GM10248 (cell line): Measurements from ENCODE around the gene ZNF765.
A peak's percentile ranks its signal among the peaks of the same experiment; 100 is the strongest.
"Not testable (repeated sequence)": the region's sequence is repeated elsewhere in the genome, so short reads cannot be mapped to it uniquely, and the experiment has no call there.

Experiments
- CTCF ChIA-PET: fragments of 300-600 bp; sonication (Branson Sonifier 250); formaldehyde crosslinking; extraction: SDS; loops from one replicate; lab custom pipeline; 2021; ENCODE audit warnings: antibody characterized with exemption; lab: Yijun Ruan, JAX
- POLR2A ChIA-PET: fragments of 350-650 bp; sonication (Branson Sonifier 250); formaldehyde crosslinking; extraction: SDS; loops from one replicate; lab custom pipeline; 2020; ENCODE audit warnings: antibody characterized with exemption; lab: Yijun Ruan, JAX
- DNase-seq: peaks from one replicate; pipeline ENCODE4 v3.0.0; 2012; ENCODE audit errors: extremely low spot score
- TF ChIP-seq, protein P1 (sequence below): IDR thresholded peaks from 2 replicates; pipeline ENCODE4 v1.5.1; 2012; ENCODE audit warnings: mild to moderate bottlenecking, low read depth; ENCODE audit errors: extremely low read depth, missing control alignments, control extremely low read depth

The ZNF765 gene

DNA sequence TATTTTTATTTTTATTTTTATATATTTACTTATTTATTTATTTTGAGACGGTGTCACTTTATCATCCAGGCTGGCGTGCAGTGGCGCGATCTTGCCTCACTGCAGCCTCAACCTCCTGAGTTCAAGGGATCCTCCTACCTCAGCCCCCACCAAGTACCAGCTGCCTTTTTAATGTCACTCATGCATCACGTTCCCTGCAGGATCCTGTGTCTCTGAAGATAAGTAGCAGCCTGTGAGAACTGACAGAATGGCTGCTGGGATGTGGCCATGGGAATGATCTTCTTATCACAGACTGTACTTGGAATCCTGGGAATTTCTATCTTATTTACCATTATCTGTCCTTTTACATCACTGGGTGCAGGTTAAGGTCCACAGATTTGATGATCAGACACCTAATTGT lies 27.6 kb downstream of the ZNF765 start:
- DNase-seq, result no peak
- ChIA-PET POLR2A (no interaction called here), CTCF (no interaction called here)
- TF ChIP-seq, protein P1, sequence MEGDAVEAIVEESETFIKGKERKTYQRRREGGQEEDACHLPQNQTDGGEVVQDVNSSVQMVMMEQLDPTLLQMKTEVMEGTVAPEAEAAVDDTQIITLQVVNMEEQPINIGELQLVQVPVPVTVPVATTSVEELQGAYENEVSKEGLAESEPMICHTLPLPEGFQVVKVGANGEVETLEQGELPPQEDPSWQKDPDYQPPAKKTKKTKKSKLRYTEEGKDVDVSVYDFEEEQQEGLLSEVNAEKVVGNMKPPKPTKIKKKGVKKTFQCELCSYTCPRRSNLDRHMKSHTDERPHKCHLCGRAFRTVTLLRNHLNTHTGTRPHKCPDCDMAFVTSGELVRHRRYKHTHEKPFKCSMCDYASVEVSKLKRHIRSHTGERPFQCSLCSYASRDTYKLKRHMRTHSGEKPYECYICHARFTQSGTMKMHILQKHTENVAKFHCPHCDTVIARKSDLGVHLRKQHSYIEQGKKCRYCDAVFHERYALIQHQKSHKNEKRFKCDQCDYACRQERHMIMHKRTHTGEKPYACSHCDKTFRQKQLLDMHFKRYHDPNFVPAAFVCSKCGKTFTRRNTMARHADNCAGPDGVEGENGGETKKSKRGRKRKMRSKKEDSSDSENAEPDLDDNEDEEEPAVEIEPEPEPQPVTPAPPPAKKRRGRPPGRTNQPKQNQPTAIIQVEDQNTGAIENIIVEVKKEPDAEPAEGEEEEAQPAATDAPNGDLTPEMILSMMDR, result no peak

- POLR2A ChIA-PET, CTCF ChIA-PET, DNase-seq: not testable (repeated sequence)
These were observed 28.1 kb downstream of the ZNF765 start for GRCh38 chr19:53423074-53423473.

DNA sequence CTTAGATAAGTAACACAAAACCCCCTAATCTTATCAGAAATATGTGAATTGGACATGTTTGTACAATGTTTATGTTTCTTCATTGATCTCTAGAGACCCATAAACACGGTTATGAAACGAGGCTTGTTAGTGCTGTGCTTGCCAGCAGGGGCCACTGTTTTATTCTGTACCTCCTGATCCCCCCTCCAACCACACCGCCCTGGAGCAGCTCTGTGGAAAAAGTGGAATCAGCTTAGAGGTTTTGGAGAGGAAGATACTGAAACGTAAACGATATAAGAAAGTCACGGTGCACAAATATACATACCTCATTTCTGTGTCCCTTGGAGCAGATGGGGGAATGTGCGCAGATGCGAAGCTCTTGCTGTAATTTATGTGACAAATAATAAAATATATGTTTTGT lies 28.7 kb downstream of the ZNF765 start:
- CTCF ChIA-PET, DNase-seq, POLR2A ChIA-PET: not testable (repeated sequence)

DNA sequence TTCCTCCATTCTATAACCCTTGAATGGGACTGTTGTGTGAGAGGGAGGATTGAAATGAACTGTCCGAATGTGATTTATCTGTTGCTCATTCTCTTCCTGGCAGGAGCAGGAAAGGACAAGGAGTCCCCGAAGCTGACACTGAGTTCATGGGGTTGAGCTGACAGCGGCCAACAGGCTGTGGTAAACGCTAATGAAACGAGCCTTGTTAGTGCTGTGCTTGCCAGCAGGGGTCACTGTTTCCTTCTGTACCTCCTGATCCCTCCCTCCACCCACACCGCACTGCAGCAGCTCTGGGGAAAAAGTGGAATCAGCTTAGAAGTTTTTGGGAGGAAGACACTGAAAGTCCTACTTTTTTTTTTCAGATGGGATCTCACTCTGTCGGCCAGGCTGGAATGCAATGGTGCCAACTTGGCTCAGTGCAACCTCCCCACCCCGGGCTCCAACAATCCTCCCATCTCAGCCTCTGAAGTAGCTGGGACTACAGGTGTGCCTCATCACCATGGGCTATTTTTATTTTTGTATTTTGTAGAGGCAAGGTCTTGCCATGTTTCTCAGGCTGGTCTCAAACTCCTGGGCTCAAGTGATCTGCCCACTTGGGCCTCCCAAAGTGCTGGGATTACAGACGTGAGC lies 30.1 kb downstream of the ZNF765 start:
- TF ChIP-seq, protein P1, result peak; percentile 56
- ChIA-PET CTCF (interaction anchor here (1.0 to 1.5 kb wide), 9 partner anchors 8 to 605 kb away, joined by 3 to 6 read pairs (median 4); no protein-coding TSS in a partner anchor), POLR2A (no interaction called here)
- peak; percentile 44 for DNase-seq

GRCh38 chr19:53431399-53432087 lies 36.6 kb downstream of the ZNF765 start, which contains the start of gene ZNF761:
TSS of gene ZNF761 (plus strand) at chr19:53431984. CDS start at chr19:53447269, 15,285 bp downstream.
- CTCF ChIA-PET, result no interaction called here
- TF ChIP-seq, protein P1, result no peak
- DNase-seq, result peak; percentile 95
- POLR2A ChIA-PET, result no interaction called here

GRCh38 chr19:53432088-53432661 lies 37.2 kb downstream of the ZNF765 start:
- peak; percentile 17 for DNase-seq
- TF ChIP-seq, protein P1, result no peak

DNA sequence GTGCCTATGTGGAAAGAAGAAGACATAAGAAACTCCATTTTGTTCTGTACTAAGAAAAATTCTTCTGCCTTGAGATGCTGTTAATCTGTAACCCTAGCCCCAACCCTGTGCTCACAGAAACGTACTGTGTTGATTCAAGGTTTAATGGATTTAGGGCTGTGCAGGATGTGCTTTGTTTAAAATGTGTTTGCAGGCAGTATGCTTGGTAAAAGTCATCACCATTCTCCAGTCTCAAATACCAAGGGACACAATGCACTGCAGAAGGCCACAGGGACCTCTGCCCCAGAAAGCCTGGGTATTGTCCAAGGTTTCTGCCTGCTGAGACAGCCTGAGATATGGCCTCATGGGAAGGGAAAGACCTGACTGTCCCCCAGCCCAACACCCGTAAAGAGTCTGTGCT lies 48.9 kb downstream of the ZNF765 start:
- DNase-seq, POLR2A ChIA-PET, CTCF ChIA-PET: not testable (repeated sequence)

More at GRCh38 chr19:53432088-53432661, 37.2 kb downstream of the ZNF765 start:
- ChIA-PET POLR2A (no interaction called here), CTCF (no interaction called here)

DNA sequence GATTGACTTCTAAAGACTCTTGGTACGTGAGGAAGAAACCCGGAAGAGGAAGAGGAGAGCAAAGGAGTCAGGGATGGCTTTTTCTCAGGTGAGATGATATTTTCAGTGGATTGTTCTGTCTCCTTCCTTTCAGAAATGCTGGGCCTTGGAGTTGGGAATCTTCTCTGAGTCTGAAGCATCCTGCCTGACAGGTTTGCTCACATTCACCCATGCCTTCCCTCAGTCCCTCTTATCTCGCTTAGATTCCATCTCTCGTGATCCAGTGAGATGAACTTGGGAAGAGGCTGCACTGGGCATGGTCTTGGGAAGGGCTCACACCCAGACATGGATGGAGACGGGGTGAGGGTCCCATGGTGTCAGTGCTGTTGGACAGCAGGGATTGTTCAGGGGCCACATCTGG lies 52.2 kb downstream of the ZNF765 start:
- CTCF ChIA-PET, POLR2A ChIA-PET, DNase-seq: not testable (repeated sequence)
